ENCODE results near the gene HINT1. TPM values are rescaled to one million over a fixed set of nuclear protein-coding genes. Genes with fewer than 3 reads are reported as not detected.
"Not testable (repeated sequence)": the region's sequence is repeated elsewhere in the genome, so short reads cannot be mapped to it uniquely, and the experiment has no call there.

The HINT1 gene
- total RNA-seq, 1 experiment from 2014 or later, result 249 TPM

GRCh38 chr5:131133091-131133490, 32.0 kb downstream of the HINT1 start:
- not testable (repeated sequence) for H3K4me3 Mint-ChIP-seq; H3K79me1 ChIP-seq (ENCODE audit: insufficient read depth, low read depth, low read length, poor library complexity, severe bottlenecking); H3K56ac ChIP-seq (ENCODE audit: insufficient read length, low read depth, low read length); H3K18ac ChIP-seq (ENCODE audit: insufficient read length, low read depth, low read length); H4K91ac ChIP-seq (ENCODE audit: insufficient read length, low read depth, low read length); H2BK5ac ChIP-seq (ENCODE audit: insufficient read length, low read length); H4K20me1 ChIP-seq (ENCODE audit: control insufficient read depth, insufficient read depth, insufficient read length); H3K4me1 ChIP-seq (ENCODE audit: insufficient read depth, low read length); H3K14ac ChIP-seq (ENCODE audit: insufficient read depth, low read length); H3K27ac Mint-ChIP-seq; H3K79me2 ChIP-seq (ENCODE audit: insufficient read depth, low read length); H3K23ac ChIP-seq (ENCODE audit: insufficient read length, low read depth, low read length); H3K4ac ChIP-seq (ENCODE audit: low read depth, low read length); H3K9ac ChIP-seq (ENCODE audit: extremely low read depth, insufficient read length, low read length); H4K5ac ChIP-seq (ENCODE audit: insufficient read length, low read depth, low read length); H2BK15ac ChIP-seq (ENCODE audit: low read depth, low read length); H3K4me1 Mint-ChIP-seq; H3K23me2 ChIP-seq (ENCODE audit: insufficient read length, low read depth, low read length, poor library complexity, severe bottlenecking); H3K4me2 ChIP-seq (ENCODE audit: insufficient read depth, insufficient read length, low read length); H3K27ac ChIP-seq (ENCODE audit: insufficient read length, low read depth, low read length); H2AFZ ChIP-seq (ENCODE audit: low read length); H3K36me3 Mint-ChIP-seq (ENCODE audit: insufficient read depth in 1 of 3, low read depth in 3 of 3); H3T11ph ChIP-seq (ENCODE audit: low read length); DNase-seq; H3K9me3 Mint-ChIP-seq; H3K9me3 ChIP-seq (ENCODE audit: control insufficient read depth, low read depth, low read length); H2AK5ac ChIP-seq (ENCODE audit: insufficient read length, low read length); H4K8ac ChIP-seq (replicated peaks; ENCODE audit: insufficient read length, low read depth, low read length); H2BK12ac ChIP-seq (ENCODE audit: insufficient read length, low read depth, low read length); H3K27me3 ChIP-seq (ENCODE audit: insufficient read depth, low read length); H2BK120ac ChIP-seq (ENCODE audit: low read depth, low read length, poor library complexity, severe bottlenecking); H2BK20ac ChIP-seq (ENCODE audit: low read depth, low read length, poor library complexity, severe bottlenecking); H3K27me3 Mint-ChIP-seq (ENCODE audit: low read depth)
- no CpG with 5 or more reads among the region's 2 CpGs for WGBS (ENCODE audit: extremely low coverage, insufficient read length, low lambda C conversion rate)

Data from H9 (cell line).